ENCODE results near the gene IBA57.

DNA sequence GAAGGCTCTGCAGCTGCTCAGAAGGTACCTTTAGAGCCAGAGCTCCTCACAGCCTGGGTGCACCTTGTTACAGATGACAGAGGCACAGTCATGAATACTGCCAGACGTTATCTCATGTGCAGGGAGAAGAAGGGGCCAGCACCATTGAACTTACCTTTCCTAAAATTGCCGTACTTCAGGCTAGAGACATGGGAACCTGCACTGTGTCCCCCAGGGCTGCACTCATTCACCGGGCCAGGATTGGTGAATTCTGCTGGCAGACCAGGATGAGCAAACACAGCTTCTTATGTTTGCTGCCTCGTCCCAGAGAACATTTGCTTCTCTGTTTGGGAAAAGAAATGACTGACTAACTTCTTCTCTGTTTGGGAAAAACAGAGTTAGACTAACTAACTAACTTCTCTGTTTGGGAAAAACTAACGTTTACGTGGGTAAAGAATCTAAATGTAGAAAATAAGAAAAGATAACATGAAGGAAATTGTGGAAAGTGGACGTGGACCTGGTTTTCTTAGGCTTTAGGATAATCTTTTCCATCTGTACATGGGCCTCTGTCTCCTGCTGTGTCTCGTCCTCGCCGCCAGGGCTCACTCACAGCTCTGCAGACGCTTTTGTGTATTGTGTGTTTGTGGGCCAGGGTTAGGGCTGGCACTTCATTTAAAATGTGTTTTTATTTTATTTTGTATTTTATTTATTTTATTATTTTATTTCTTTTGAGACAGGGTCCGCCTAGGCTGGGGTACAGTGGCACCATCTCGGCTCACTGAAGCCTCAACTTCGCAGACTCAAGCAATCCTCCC lies 52.1 kb downstream of the IBA57 start:
- TF ChIP-seq POLR2AphosphoS5 (IDR thresholded peaks at IDR 0.05; ENCODE audit: borderline replicate concordance, low read depth, low read length) (no peak), EZH2 (IDR thresholded peaks at IDR 0.05) (no peak)
